Heart left ventricle (tissue), 16 donors: ENCODE results near the gene ABTB1. TPM values are rescaled to one million over a fixed set of nuclear protein-coding genes. Genes with fewer than 3 reads are reported as not detected.

Experiments used
- ATAC-seq, 4 donors: fragments of 200-7000 bp; cut with Tn5 transposase; one replicate each; pipeline ENCODE4 v1.9.1; 2020 to 2022; ENCODE audit warnings: moderate library complexity in 4 of 4, mild to moderate bottlenecking in 3 of 4, moderate number of reproducible peaks in 1 of 4
- DNase-seq, 5 donors: peaks; one replicate each; pipeline ENCODE4 v3.0.0-alpha.2; 2020
- H3K27ac ChIP-seq, 12 donors: fragments of 200-600 bp; sonication (generic) in 4 of 12; one replicate each; pipeline versions ENCODE4 v1.5.0 to v1.8.0; 2016 to 2022; ENCODE audit warnings: mild to moderate bottlenecking in 2 of 12
- H3K27me3 ChIP-seq, 9 donors: fragments of 200-600 bp; sonication (generic) in 2 of 9; one replicate each; pipeline versions ENCODE4 v1.5.1 to v1.8.0; 2016 to 2022; ENCODE audit warnings: mild to moderate bottlenecking in 3 of 9
- H3K36me3 ChIP-seq, 9 donors: fragments of 200-600 bp; sonication (generic) in 2 of 9; one replicate each; pipeline versions ENCODE4 v1.5.0 to v1.8.0; 2018 to 2022; ENCODE audit warnings: mild to moderate bottlenecking in 2 of 9
- H3K4me1 ChIP-seq, 12 donors: fragments of 200-600 bp; sonication (generic) in 4 of 12; one replicate each; pipeline versions ENCODE4 v1.5.0 to v1.8.0; 2016 to 2022; ENCODE audit warnings: mild to moderate bottlenecking in 3 of 12
- H3K4me3 ChIP-seq, 12 donors: fragments of 200-600 bp; sonication (generic) in 4 of 12; one replicate each; pipeline versions ENCODE4 v1.5.0 to v1.8.0; 2017 to 2022; ENCODE audit warnings: mild to moderate bottlenecking in 9 of 12, moderate library complexity in 4 of 12
- H3K9me3 ChIP-seq, 12 donors: fragments of 200-600 bp; sonication (generic) in 4 of 12; one replicate each; pipeline versions ENCODE4 v1.5.0 to v1.8.0; 2016 to 2022; ENCODE audit warnings: mild to moderate bottlenecking in 1 of 12
- CTCF ChIP-seq, 12 donors: fragments of 200-600 bp; sonication (generic) in 4 of 12; IDR thresholded peaks; one replicate each; pipeline versions ENCODE4 v1.5.0 to v1.8.0; 2018 to 2022; ENCODE audit warnings: antibody characterized with exemption in 12 of 12, mild to moderate bottlenecking in 5 of 12
- POLR2A ChIP-seq, 2 donors: fragments of 450-650 bp; IDR thresholded peaks; one replicate each; pipeline ENCODE4 v1.6.1; 2017; ENCODE audit warnings: antibody characterized with exemption in 2 of 2, mild to moderate bottlenecking in 2 of 2, moderate library complexity in 2 of 2
- WGBS, 4 donors: extraction: QIAGEN DNeasy Blood & Tissue Kit in 2 of 4; methylation state at CpG; one replicate each; pipeline versions ENCODE4 v1.1.5 to v1.1.7; 2013 to 2018; 5-methylcytosine and 5-hydroxymethylcytosine counted together
- intact Hi-C, 10 donors: fragments of 100-400 bp; cut with DNase I; formaldehyde crosslinking; loops; one replicate each; pipeline versions ENCODE4 v1.11.1 to v1.14.2; 2022
- polyA plus RNA-seq, 2 donors: library from polyadenylated mRNA; stranded (reverse); fragments of 200-250 nt; gene quantifications; one replicate each; pipeline ENCODE4 v1.2.3, GENCODE V29; 2013
- total RNA-seq, 9 donors: library from RNA; depleted of rRNA in 2 of 9; stranded (reverse); fragments of >200 nt in 2 of 9; fragmentation: NEBNext Ultra II Directional in 3 of 9; extraction: Animal tissue kit (Norgen Biotek cat#: 25700) in 3 of 9; gene quantifications; one replicate each; pipeline versions ENCODE4 v1.1.0 to v1.2.4, GENCODE V29; 2016 to 2023
- donor health status: ischemic (EF 13 %, LVEDD 7.1; RV severe dilation, severe dysfunction).
- donor health status: healthy with polysubstance abuse.
- donor health status: DM: no; HTN: yes; CAD: no.
- donor health status: DM: no; HTN: no; CAD: no.
- donor health status: ischemic (EF 25% LVEDD 6.9; RV normal size, moderate dysfunction).
- donor health status: ischemic (EF 25% LVEDD 5.7; RV mildly dilated, moderate dysfunction).
- donor health status: healthy.
- donor health status: DM: yes; HTN: yes; CAD: no.
- donor health status: ischemic (EF 35%, LVEDD 5.7; RV mildly dilated, moderate dysfunction).
- donor health status: nonischemic (EF 11% LVEDD 7.7; RV severe dilation, severe dysfunction).
- donor health status: DM: yes; HTN: yes; CAD: no.
- donor health status: PGD.
- donor health status: ischemic (EF 29% LVEDD 5.4; RV normal size, mild dysfunction).
- donor health status: nonischemic (EF 23%, LVEDD 6.1; RV moderate dilation, normal function).

The ABTB1 gene
- total and polyA plus RNA-seq, 11 donors, result 15.4 to 39.3 (median 30.9) TPM

- Histone ChIP-seq H3K9me3 (no peaks in the 10 kb centered on the region), H3K4me1 (peaks cover 0 to 26% (median 0%) of the 10 kb centered on the region in 12 donors), H3K4me3 (no peak overlapping the region), H3K36me3 (no peaks in the 10 kb centered on the region), H3K27me3 (no peaks in the 10 kb centered on the region), H3K27ac (peak overlapping the region in 2 of 12 donors; percentile 19 to 30)
- ATAC-seq, result no peak
- TF ChIP-seq POLR2A (IDR thresholded peaks at IDR 0.05) (no peak), CTCF (IDR thresholded peaks at IDR 0.05) (no peak)
- intact Hi-C loops, result no loop called here
- 86 to 95% (median 90%) methylated on average over 5 of the region's 5 CpGs for WGBS, 4 donors
- no peak for DNase-seq
Measured at GRCh38 chr3:127661600-127661999, 11.2 kb upstream of the ABTB1 start.

- no peak for DNase-seq
- intact Hi-C loops, result no loop called here
- no peaks in the 10 kb centered on the region for H3K9me3 ChIP-seq
- H3K27me3 ChIP-seq, result no peaks in the 10 kb centered on the region
- H3K27ac ChIP-seq, result peak overlapping the region in 2 of 12 donors; percentile 17 to 30
- peak in 1 of 4 donors; percentile 29 for ATAC-seq
- H3K4me1 ChIP-seq, result peaks cover 0 to 26% (median 0%) of the 10 kb centered on the region in 12 donors
- no peaks in the 10 kb centered on the region for H3K36me3 ChIP-seq
- WGBS, 4 donors, result 70 to 89% (median 78%) methylated on average over 11 of the region's 11 CpGs
- H3K4me3 ChIP-seq, result no peak overlapping the region
- no peak for TF ChIP-seq POLR2A (IDR thresholded peaks at IDR 0.05)
- TF ChIP-seq CTCF (IDR thresholded peaks at IDR 0.05), result no peak
Measured at GRCh38 chr3:127662001-127662469, 10.7 kb upstream of the ABTB1 start.

GRCh38 chr3:127663151-127663550 is 9.6 kb upstream of the ABTB1 start:
- TF ChIP-seq CTCF (IDR thresholded peaks at IDR 0.05), result no peak
- no peak for TF ChIP-seq POLR2A (IDR thresholded peaks at IDR 0.05)
- Histone ChIP-seq H3K36me3 (no peaks in the 10 kb centered on the region), H3K9me3 (no peaks in the 10 kb centered on the region), H3K4me3 (no peak overlapping the region), H3K27me3 (no peaks in the 10 kb centered on the region), H3K4me1 (peaks cover 0 to 26% (median 0%) of the 10 kb centered on the region in 12 donors), H3K27ac (peak overlapping the region in 1 of 12 donors; percentile 30)
- ATAC-seq, result no peak
- no peak for DNase-seq
- 80 to 86% (median 83%) methylated on average over 5 of the region's 5 CpGs for WGBS, 4 donors
- intact Hi-C loops, result no loop called here

- DNase-seq (no peak), ATAC-seq (no peak)
- H3K4me1 ChIP-seq, result peaks cover 0 to 11% (median 0%) of the 10 kb centered on the region in 12 donors
- intact Hi-C loops, result no loop called here
- 80 to 86% (median 84%) methylated on average over 2 of the region's 2 CpGs for WGBS, 4 donors
- no peak for TF ChIP-seq POLR2A (IDR thresholded peaks at IDR 0.05)
- no peak for TF ChIP-seq CTCF (IDR thresholded peaks at IDR 0.05)
- no peak overlapping the region for H3K4me3 ChIP-seq
- no peaks in the 10 kb centered on the region for H3K9me3 ChIP-seq
- H3K27me3 ChIP-seq, result no peaks in the 10 kb centered on the region
- H3K36me3 ChIP-seq, result no peaks in the 10 kb centered on the region
- no peak overlapping the region for H3K27ac ChIP-seq
Measured at GRCh38 chr3:127665165-127665564, 7.6 kb upstream of the ABTB1 start.
